ENCODE measurements around the gene SH2D3A. TPM values are rescaled to one million over a fixed set of nuclear protein-coding genes. Genes with fewer than 3 reads are reported as not detected.

Gene SH2D3A
- total and polyA plus RNA-seq, 7 donors, result 0.66 to 42.7 (median 26.9) TPM; not detected in 3

DNA sequence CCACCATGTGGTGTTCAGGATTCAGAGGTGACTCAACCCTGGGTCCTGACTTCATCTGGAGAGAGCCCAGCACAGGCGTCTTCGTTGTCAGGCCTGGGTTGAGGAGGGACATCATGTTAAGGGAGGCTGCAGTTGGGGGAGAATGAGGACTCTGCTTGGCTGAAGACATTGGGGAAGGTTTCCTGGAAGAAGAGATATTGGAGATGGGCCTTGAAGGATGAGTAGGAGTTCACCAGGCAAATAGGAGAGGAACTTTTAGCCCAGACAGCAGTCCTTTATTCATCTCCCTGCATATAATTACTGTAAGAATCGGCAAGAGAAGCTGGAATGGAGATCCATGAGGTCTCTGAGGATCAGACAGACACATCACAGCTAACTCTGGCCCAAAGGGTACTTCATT, 44.1 kb upstream of the SH2D3A start:
- no peaks in the 10 kb centered on the region for H3K4me1 ChIP-seq
- no peak for DNase-seq
- H3K36me3 ChIP-seq, result no peaks in the 10 kb centered on the region
- WGBS, 2 donors, result 93% methylated on average over 3 of the region's 3 CpGs
- H3K9me3 ChIP-seq, result peaks cover 0 to 4% (median 1%) of the 10 kb centered on the region in 4 donors
- TF ChIP-seq, protein P1, sequence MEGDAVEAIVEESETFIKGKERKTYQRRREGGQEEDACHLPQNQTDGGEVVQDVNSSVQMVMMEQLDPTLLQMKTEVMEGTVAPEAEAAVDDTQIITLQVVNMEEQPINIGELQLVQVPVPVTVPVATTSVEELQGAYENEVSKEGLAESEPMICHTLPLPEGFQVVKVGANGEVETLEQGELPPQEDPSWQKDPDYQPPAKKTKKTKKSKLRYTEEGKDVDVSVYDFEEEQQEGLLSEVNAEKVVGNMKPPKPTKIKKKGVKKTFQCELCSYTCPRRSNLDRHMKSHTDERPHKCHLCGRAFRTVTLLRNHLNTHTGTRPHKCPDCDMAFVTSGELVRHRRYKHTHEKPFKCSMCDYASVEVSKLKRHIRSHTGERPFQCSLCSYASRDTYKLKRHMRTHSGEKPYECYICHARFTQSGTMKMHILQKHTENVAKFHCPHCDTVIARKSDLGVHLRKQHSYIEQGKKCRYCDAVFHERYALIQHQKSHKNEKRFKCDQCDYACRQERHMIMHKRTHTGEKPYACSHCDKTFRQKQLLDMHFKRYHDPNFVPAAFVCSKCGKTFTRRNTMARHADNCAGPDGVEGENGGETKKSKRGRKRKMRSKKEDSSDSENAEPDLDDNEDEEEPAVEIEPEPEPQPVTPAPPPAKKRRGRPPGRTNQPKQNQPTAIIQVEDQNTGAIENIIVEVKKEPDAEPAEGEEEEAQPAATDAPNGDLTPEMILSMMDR (IDR thresholded peaks at IDR 0.05), result no peak
- TF ChIP-seq EP300 (IDR thresholded peaks at IDR 0.05) (no peak), POLR2AphosphoS5 (IDR thresholded peaks at IDR 0.05) (no peak), POLR2A (IDR thresholded peaks at IDR 0.05) (no peak)
- H3K27me3 ChIP-seq, result no peaks in the 10 kb centered on the region
- intact Hi-C loops (cut with DNase I), result no loop called here
- no peak overlapping the region for H3K27ac ChIP-seq
- no peak overlapping the region for H3K4me3 ChIP-seq

DNA sequence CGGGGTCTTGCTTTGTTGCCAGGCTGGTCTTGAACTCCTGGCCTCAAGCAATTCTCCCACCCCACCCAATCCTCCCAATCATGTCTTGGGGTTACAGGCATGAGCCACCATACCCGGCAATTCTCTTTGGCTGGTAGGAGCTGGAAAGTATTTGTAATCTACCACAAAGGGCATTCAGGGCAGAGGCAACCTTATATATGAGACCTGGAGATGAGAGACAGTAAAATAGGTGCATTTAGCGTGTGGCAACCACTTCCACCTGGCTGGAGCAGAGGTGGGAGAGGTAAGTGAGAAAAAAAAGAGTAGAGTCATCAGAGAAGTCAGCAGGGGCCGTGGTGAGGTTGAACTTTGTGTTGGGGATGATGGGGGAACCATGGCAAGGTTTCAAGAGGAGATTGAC, 42.0 kb upstream of the SH2D3A start:
- no peak for DNase-seq
- H3K36me3 ChIP-seq, result no peaks in the 10 kb centered on the region
- H3K9me3 ChIP-seq, result peaks cover 0 to 4% (median 1%) of the 10 kb centered on the region in 4 donors
- H3K4me3 ChIP-seq, result no peak overlapping the region
- H3K27me3 ChIP-seq, result no peaks in the 10 kb centered on the region
- no peak overlapping the region for H3K27ac ChIP-seq
- TF ChIP-seq POLR2AphosphoS5 (IDR thresholded peaks at IDR 0.05) (no peak), POLR2A (IDR thresholded peaks at IDR 0.05) (no peak), EP300 (IDR thresholded peaks at IDR 0.05) (no peak)
- TF ChIP-seq, protein P1 (IDR thresholded peaks at IDR 0.05), result no peak
- WGBS, 2 donors, result 73 to 85% methylated on average over 4 of the region's 4 CpGs
- H3K4me1 ChIP-seq, result no peaks in the 10 kb centered on the region
- intact Hi-C loops (cut with DNase I), result no loop called here

DNA sequence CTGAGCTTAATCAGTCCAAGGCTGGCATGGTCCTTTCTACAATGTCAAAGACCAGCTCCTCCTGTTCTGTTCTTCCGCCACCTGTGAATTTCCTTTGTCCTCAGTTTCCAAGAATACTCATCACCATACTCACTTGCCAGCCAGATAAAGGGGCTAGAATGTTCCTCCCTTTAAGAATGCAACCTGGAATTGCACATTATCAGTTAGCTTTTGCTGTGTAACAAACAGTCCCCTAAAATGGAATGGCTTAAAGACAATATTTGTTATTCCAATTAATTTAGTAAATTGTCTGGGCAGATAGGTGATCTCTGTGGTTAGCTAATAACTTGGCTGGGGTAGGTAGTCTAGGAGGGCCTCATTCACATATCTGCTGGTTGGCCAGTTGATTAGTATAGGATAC, 41.3 kb upstream of the SH2D3A start:
- no peaks in the 10 kb centered on the region for H3K4me1 ChIP-seq
- H3K9me3 ChIP-seq, result peaks cover 0 to 4% (median 1%) of the 10 kb centered on the region in 4 donors
- H3K27me3 ChIP-seq, result no peaks in the 10 kb centered on the region
- WGBS, 2 donors, result 96 to 98% methylated on average over 1 of the region's 1 CpG
- intact Hi-C loops (cut with DNase I), result no loop called here
- no peak overlapping the region for H3K4me3 ChIP-seq
- no peak overlapping the region for H3K27ac ChIP-seq
- DNase-seq, result no peak
- no peaks in the 10 kb centered on the region for H3K36me3 ChIP-seq
- TF ChIP-seq, protein P1 (IDR thresholded peaks at IDR 0.05), result no peak
- TF ChIP-seq EP300 (IDR thresholded peaks at IDR 0.05) (no peak), POLR2AphosphoS5 (IDR thresholded peaks at IDR 0.05) (no peak), POLR2A (IDR thresholded peaks at IDR 0.05) (no peak)

DNA sequence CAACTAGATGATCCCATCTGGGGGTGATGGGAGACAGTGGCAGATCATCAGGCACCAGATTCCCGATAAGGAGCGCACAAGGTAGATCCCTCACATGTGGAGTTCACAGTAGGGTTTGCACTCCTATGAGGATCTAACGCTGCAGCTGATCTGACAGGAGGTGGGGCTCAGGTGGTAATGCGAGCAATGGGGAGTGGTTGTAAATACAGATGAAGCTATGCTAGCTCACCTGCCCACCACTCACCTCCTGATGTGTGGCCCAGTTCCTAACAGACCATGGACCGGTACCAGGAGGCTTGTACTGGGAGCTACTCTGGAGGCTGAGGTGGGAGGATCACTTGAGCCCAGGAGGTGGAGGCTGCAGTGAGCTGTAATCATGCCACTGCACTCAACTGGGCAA, 40.1 kb upstream of the SH2D3A start:
- Histone ChIP-seq H3K27ac (no peak overlapping the region), H3K9me3 (peaks cover 0 to 4% (median 0%) of the 10 kb centered on the region in 4 donors), H3K4me3 (no peak overlapping the region), H3K4me1 (no peaks in the 10 kb centered on the region), H3K36me3 (no peaks in the 10 kb centered on the region), H3K27me3 (peaks cover 0 to 7% (median 0%) of the 10 kb centered on the region in 3 donors)
- WGBS, 2 donors, result 96% methylated on average over 5 of the region's 5 CpGs
- TF ChIP-seq, protein P1 (IDR thresholded peaks at IDR 0.05), result no peak
- TF ChIP-seq POLR2A (IDR thresholded peaks at IDR 0.05) (no peak), POLR2AphosphoS5 (IDR thresholded peaks at IDR 0.05) (no peak), EP300 (IDR thresholded peaks at IDR 0.05) (no peak)
- DNase-seq, result no peak
- intact Hi-C loops (cut with DNase I), result no loop called here

DNA sequence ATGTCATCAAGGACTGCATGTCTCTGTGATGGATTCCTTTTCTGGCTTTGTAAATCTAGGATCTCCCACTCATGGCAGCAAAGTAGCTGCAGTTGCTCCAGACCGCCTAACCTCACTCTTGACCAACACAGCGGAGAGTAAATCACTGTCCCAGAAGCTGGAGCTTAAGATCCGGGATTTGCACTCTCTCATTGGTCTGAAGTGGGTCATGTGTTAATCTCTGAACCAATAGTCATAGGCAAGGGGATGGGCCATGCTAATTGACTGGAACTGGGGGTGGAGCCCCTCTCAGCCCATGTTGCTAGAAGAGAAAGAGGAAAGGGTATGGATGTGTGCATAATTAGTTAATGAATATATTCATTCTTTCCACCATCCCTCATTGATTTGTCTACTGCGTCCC, 39.3 kb upstream of the SH2D3A start:
- Histone ChIP-seq H3K4me3 (no peak overlapping the region), H3K9me3 (peaks cover 0 to 4% (median 0%) of the 10 kb centered on the region in 4 donors), H3K27me3 (peaks cover 0 to 10% (median 0%) of the 10 kb centered on the region in 3 donors), H3K36me3 (no peaks in the 10 kb centered on the region), H3K4me1 (peaks cover 0 to 2% (median under 1%) of the 10 kb centered on the region in 4 donors), H3K27ac (no peak overlapping the region)
- no peak for DNase-seq
- WGBS, 2 donors, result 92 to 94% methylated on average over 4 of the region's 4 CpGs
- intact Hi-C loops (cut with DNase I), result no loop called here
- TF ChIP-seq EP300 (IDR thresholded peaks at IDR 0.05), result no peak
- TF ChIP-seq POLR2AphosphoS5 (IDR thresholded peaks at IDR 0.05), result no peak
- TF ChIP-seq, protein P1 (IDR thresholded peaks at IDR 0.05), result no peak
- no peak for TF ChIP-seq POLR2A (IDR thresholded peaks at IDR 0.05)
